OCI-LY3 (cell line): Measurements from ENCODE around the gene KDM1B.
A peak's percentile ranks its signal among the peaks of the same experiment; 100 is the strongest.
"Not testable (repeated sequence)": the region's sequence is repeated elsewhere in the genome, so short reads cannot be mapped to it uniquely, and the experiment has no call there.

ENCODE experiments used
- H2AFZ ChIP-seq: fragments of 200-600, 300-600 bp; shearing (Covaris generic); 2 replicates; pipeline ENCODE4 v1.6.0; 2014; ENCODE audit warnings: antibody characterized with exemption, low read depth, low read length
- H3K27ac ChIP-seq: fragments of 200-600, 300-600 bp; sonication (generic); 2 replicates; pipeline ENCODE4 v1.5.1; 2014; ENCODE audit warnings: mild to moderate bottlenecking, low read length, moderate library complexity, mixed read lengths
- H3K27me3 ChIP-seq: fragments of 200-600, 300-600 bp; sonication (generic); 2 replicates; pipeline ENCODE4 v1.6.1; 2014; ENCODE audit warnings: low read depth, low read length, mixed read lengths
- H3K36me3 ChIP-seq: fragments of 200-600, 300-600 bp; sonication (generic); replicated peaks from 2 replicates; pipeline ENCODE3; 2014; ENCODE audit warnings: low read depth, low read length, mixed read lengths
- H3K4me1 ChIP-seq: fragments of 300-600, 200-600 bp; sonication (generic); 2 replicates; pipeline ENCODE4 v1.6.1; 2014; ENCODE audit warnings: low read length, mixed read lengths
- H3K4me2 ChIP-seq: fragments of 200-600, 300-600 bp; sonication (generic); 2 replicates; pipeline ENCODE4 v1.6.1; 2014; ENCODE audit warnings: low read length, mixed read lengths
- H3K4me3 ChIP-seq: fragments of 300-600, 200-600 bp; sonication (generic); 2 replicates; pipeline ENCODE4 v1.5.1; 2014; ENCODE audit warnings: antibody characterized with exemption, mild to moderate bottlenecking, low read length, moderate library complexity
- H3K79me2 ChIP-seq: fragments of 300-600, 200-600 bp; shearing (Covaris generic); 2 replicates; pipeline ENCODE4 v1.6.1; 2014; ENCODE audit warnings: mild to moderate bottlenecking, low read length, mixed read lengths
- H3K9ac ChIP-seq: fragments of 300-600, 200-600 bp; shearing (Covaris generic); 2 replicates; pipeline ENCODE4 v1.6.0; 2014; ENCODE audit warnings: mild to moderate bottlenecking, low read length, moderate library complexity
- H3K9me3 ChIP-seq: fragments of 200-600, 300-600 bp; shearing (Covaris generic); 2 replicates; pipeline ENCODE4 v1.6.1; 2014; ENCODE audit warnings: low read length, mixed read lengths; ENCODE audit not compliant: insufficient read depth
- H4K20me1 ChIP-seq: fragments of 200-600, 300-600 bp; sonication (generic); 2 replicates; pipeline ENCODE4 v1.6.1; 2016; ENCODE audit warnings: low read length, mixed read lengths; ENCODE audit not compliant: insufficient read depth
- EZH2phosphoT487 ChIP-seq: fragments of 200-600 bp; shearing (Covaris generic); IDR thresholded peaks from 2 replicates; pipeline ENCODE4 v1.6.1; 2018; ENCODE audit warnings: antibody characterized with exemption, mixed run types, low read depth
- TF ChIP-seq, protein P1 (sequence below): fragments of 200-600, 300-600 bp; sonication (generic); IDR thresholded peaks from 2 replicates; pipeline ENCODE4 v1.5.1; 2014; ENCODE audit warnings: antibody characterized with exemption, low read length, low read depth

KDM1B gene

DNA sequence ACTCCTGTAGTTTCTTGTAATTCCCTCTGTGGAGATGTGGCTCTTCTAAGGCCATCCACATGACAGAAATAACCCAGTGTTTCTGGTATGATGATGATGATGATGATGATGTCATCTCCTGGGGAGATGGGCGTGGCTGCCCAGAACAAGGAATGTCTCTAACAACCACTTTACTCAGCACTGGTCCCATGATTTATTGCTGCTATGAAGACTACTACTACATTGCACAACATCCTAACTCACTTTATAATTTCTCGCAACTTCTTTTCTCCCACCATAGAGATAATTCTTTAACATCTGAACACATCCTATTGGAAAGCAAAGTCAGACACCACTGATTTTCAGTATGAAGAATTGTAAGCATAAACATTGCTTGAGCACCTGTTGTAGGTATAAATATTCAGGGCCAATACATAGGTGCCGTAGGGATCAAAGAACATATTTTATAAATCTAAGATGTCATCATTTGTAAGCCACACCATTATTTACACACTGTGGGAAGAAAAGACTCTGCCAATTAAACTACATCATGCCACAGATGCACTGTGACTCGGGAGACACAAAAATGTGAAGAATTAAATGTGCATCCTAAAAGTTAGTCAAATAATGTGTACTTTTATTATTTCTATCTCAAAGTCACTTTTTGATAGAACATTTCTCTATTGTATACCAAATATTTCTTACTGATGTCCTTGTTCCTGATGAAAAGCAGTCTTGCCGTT lies 6.8 kb upstream of the KDM1B start:
- Histone ChIP-seq H3K27ac (no peak overlapping the region), H2AFZ (no peak overlapping the region), H3K27me3 (no peaks in the 10 kb centered on the region), H3K9ac (no peak overlapping the region), H3K4me1 (peaks cover 11% of the 10 kb centered on the region), H3K79me2 (no peaks in the 10 kb centered on the region), H3K36me3 (no peaks in the 10 kb centered on the region), H4K20me1 (no peaks in the 10 kb centered on the region), H3K4me3 (no peak overlapping the region), H3K4me2 (no peak overlapping the region), H3K9me3 (no peaks in the 10 kb centered on the region)
- TF ChIP-seq, protein P1, sequence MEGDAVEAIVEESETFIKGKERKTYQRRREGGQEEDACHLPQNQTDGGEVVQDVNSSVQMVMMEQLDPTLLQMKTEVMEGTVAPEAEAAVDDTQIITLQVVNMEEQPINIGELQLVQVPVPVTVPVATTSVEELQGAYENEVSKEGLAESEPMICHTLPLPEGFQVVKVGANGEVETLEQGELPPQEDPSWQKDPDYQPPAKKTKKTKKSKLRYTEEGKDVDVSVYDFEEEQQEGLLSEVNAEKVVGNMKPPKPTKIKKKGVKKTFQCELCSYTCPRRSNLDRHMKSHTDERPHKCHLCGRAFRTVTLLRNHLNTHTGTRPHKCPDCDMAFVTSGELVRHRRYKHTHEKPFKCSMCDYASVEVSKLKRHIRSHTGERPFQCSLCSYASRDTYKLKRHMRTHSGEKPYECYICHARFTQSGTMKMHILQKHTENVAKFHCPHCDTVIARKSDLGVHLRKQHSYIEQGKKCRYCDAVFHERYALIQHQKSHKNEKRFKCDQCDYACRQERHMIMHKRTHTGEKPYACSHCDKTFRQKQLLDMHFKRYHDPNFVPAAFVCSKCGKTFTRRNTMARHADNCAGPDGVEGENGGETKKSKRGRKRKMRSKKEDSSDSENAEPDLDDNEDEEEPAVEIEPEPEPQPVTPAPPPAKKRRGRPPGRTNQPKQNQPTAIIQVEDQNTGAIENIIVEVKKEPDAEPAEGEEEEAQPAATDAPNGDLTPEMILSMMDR = no peak
- TF ChIP-seq EZH2phosphoT487 = no peak

DNA sequence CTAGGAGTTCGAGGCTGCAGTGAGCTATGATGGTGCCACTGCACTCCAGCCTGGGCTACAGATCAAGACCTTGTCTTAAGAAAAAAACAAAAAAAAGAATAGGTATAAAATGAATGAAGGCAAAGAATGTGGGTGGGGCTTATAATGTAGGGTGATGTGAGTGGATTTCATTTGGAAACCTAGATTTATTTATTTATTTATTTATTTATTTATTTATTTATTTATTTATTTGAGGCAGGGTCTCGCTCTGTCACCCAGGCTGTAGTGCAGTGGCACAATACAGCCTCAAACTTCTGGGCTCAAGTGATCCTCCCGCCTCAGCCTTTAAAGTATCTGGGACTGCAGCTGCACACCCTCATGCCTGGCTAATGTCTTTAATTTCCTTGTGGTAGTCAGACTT lies 3.8 kb upstream of the KDM1B start:
- H3K4me2 ChIP-seq, H3K9ac ChIP-seq, H3K79me2 ChIP-seq, H3K36me3 ChIP-seq, H4K20me1 ChIP-seq, H2AFZ ChIP-seq, H3K4me3 ChIP-seq, H3K9me3 ChIP-seq, H3K27me3 ChIP-seq, H3K27ac ChIP-seq: not testable (repeated sequence)
- peaks cover 23% of the 10 kb centered on the region for H3K4me1 ChIP-seq

DNA sequence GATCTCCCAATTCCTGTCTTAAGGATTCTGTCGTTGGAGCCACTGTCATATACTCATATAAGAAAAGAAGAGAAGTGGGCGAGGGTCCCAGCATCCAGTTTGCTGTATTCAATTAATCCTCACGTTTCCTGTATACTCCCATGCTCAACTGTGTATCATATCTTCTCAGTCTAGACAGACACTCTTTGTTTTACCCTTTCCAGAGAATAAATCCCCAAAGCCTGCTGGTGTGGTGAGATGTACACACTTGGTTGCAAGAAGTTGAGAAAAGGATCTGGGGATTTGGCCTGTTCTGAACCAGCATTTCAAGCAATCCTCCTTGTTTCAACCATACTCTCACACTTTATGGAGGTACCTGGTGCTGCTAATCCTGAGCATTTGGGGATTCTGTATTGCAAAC lies 3.4 kb upstream of the KDM1B start:
- TF ChIP-seq, protein P1 = no peak
- TF ChIP-seq EZH2phosphoT487 = no peak
- no peak overlapping the region for H2AFZ ChIP-seq
- H3K9ac ChIP-seq = no peak overlapping the region
- H4K20me1 ChIP-seq = no peaks in the 10 kb centered on the region
- no peaks in the 10 kb centered on the region for H3K36me3 ChIP-seq
- peaks cover 27% of the 10 kb centered on the region for H3K4me1 ChIP-seq
- no peaks in the 10 kb centered on the region for H3K27me3 ChIP-seq
- no peaks in the 10 kb centered on the region for H3K9me3 ChIP-seq
- H3K27ac ChIP-seq = no peak overlapping the region
- peaks cover 3% of the 10 kb centered on the region; the same call in 1 of the 2 replicates for H3K79me2 ChIP-seq
- H3K4me2 ChIP-seq = no peak overlapping the region
- H3K4me3 ChIP-seq = no peak overlapping the region

DNA sequence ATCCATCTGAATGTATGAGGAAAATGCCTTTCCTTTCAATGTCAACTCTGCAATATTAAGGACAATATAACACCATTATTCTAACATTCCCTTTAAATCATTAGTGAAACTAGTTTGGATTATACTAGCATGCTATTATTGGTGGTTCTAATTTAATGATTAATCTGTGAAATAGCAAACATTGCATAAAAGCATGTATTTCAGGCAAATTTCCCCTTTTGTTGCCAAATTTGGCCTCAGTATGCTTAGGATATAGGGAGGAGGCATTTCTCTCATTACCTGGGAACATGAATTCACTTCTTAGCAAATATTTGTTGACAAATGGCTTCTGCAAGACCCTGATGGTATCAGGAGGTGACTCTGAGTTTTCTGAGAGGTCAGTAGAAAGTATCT lies 1.9 kb upstream of the KDM1B start:
- H3K9me3 ChIP-seq = no peaks in the 10 kb centered on the region
- H3K27ac ChIP-seq = peak overlapping the region; percentile 19; the same call in 1 of the 2 replicates
- peaks cover 3% of the 10 kb centered on the region; the same call in 1 of the 2 replicates for H3K79me2 ChIP-seq
- H3K4me3 ChIP-seq = no peak overlapping the region
- no peak overlapping the region for H3K9ac ChIP-seq
- H3K4me1 ChIP-seq = peaks cover 27% of the 10 kb centered on the region
- no peak for TF ChIP-seq EZH2phosphoT487
- TF ChIP-seq, protein P1 = no peak
- no peaks in the 10 kb centered on the region for H4K20me1 ChIP-seq
- H3K36me3 ChIP-seq = peaks cover 4% of the 10 kb centered on the region
- no peaks in the 10 kb centered on the region for H3K27me3 ChIP-seq
- peak overlapping the region; percentile 81 for H3K4me2 ChIP-seq
- no peak overlapping the region for H2AFZ ChIP-seq
